Keratinocyte (primary cell): ENCODE data around the gene ZGRF1. TPM values are rescaled to one million over a fixed set of nuclear protein-coding genes. Genes with fewer than 3 reads are reported as not detected.

ENCODE experiments used
- DNase-seq: peaks from one replicate; pipeline ENCODE4 v3.0.0-alpha.2; 2011; ENCODE audit warnings: low read depth, missing footprints, low spot score
- FAIRE-seq: peaks from 2 replicates; lab custom pipeline; 2011; peaks lifted over from hg19 to GRCh38; lab: Jason Lieb, UNC
- H2AFZ ChIP-seq: 2 replicates; pipeline ENCODE4 v1.6.0; 2012; ENCODE audit warnings: low read length, control low read depth, inconsistent platforms; ENCODE audit not compliant: control insufficient read depth
- H3K27ac ChIP-seq: 2 replicates; pipeline ENCODE4 v1.5.1; 2011; ENCODE audit warnings: low read length; ENCODE audit not compliant: control insufficient read depth, insufficient read depth
- H3K27me3 ChIP-seq: 3 replicates; pipeline ENCODE4 v1.6.0; 2011; ENCODE audit warnings: low read length; ENCODE audit not compliant: control insufficient read depth, insufficient read depth; ENCODE audit errors: extremely low read depth
- H3K36me3 ChIP-seq, 2 experiments: 2 replicates in 1 of 2; 3 replicates in 1 of 2; pipeline ENCODE4 v1.5.1; 2011; ENCODE audit warnings: low read length in 2 of 2, mild to moderate bottlenecking in 1 of 2; ENCODE audit not compliant: control insufficient read depth in 2 of 2, insufficient read depth in 2 of 2; ENCODE audit errors: extremely low read depth in 1 of 2
- H3K4me1 ChIP-seq: 3 replicates; pipeline ENCODE4 v1.5.1; 2011; ENCODE audit warnings: low read length; ENCODE audit not compliant: control insufficient read depth, insufficient read depth; ENCODE audit errors: extremely low read depth
- H3K4me2 ChIP-seq: 3 replicates; pipeline ENCODE4 v1.6.0; 2011; ENCODE audit warnings: low read depth, low read length; ENCODE audit not compliant: control insufficient read depth, insufficient read depth; ENCODE audit errors: extremely low read depth
- H3K4me3 ChIP-seq, 3 experiments: fragments of 200-600 bp in 1 of 3; sonication (generic) in 1 of 3; 2 replicates in 2 of 3; 3 replicates in 1 of 3; pipeline ENCODE4 v1.5.1; 2011 to 2016; ENCODE audit warnings: low read length in 3 of 3, mild to moderate bottlenecking in 3 of 3, control low read depth in 2 of 3, inconsistent platforms in 1 of 3, low read depth in 1 of 3, mixed read lengths in 1 of 3, mixed run types in 1 of 3, moderate library complexity in 1 of 3; ENCODE audit not compliant: control insufficient read depth in 2 of 3, insufficient read depth in 2 of 3; ENCODE audit errors: extremely low read depth in 1 of 3
- H3K79me2 ChIP-seq: 2 replicates; pipeline ENCODE4 v1.6.0; 2012; ENCODE audit warnings: low read length; ENCODE audit not compliant: control insufficient read depth, insufficient read depth
- H3K9ac ChIP-seq: 3 replicates; pipeline ENCODE4 v1.6.0; 2011; ENCODE audit warnings: low read length; ENCODE audit not compliant: control insufficient read depth, insufficient read depth; ENCODE audit errors: extremely low read depth
- H3K9me1 ChIP-seq: 3 replicates; pipeline ENCODE4 v1.6.0; 2011; ENCODE audit warnings: low read length; ENCODE audit not compliant: control insufficient read depth, insufficient read depth; ENCODE audit errors: extremely low read depth
- H3K9me3 ChIP-seq: 2 replicates; pipeline ENCODE4 v1.5.1; 2012; ENCODE audit warnings: low read depth, low read length; ENCODE audit not compliant: control insufficient read depth
- H4K20me1 ChIP-seq: 3 replicates; pipeline ENCODE4 v1.6.0; 2011; ENCODE audit warnings: low read length; ENCODE audit not compliant: control insufficient read depth, insufficient read depth; ENCODE audit errors: extremely low read depth
- EZH2 ChIP-seq: IDR thresholded peaks from one replicate; pipeline ENCODE4 v1.6.1; 2012; ENCODE audit warnings: inconsistent platforms, mild to moderate bottlenecking, low read length, moderate library complexity
- dilution Hi-C: fragments of 300-500 bp; cut with MboI; formaldehyde crosslinking; loops from one replicate; pipeline ENCODE4 v1.7.0; 2020; ENCODE audit warnings: low sequenced_read_pairs; ENCODE audit not compliant: extremely low pct_ligation_motif_present
- polyA minus RNA-seq, 3 experiments: library from RNA; depleted of rRNA, polyadenylated mRNA; stranded (reverse); fragments of >200 nt; gene quantifications; 1 replicate in 1 of 3; 2 replicates in 1 of 3; 3 replicates in 1 of 3; pipeline ENCODE4 v1.2.3, GENCODE V29; 2011
- polyA plus RNA-seq, 5 experiments: library from polyadenylated mRNA; depleted of rRNA in 3 of 5; stranded (reverse) in 3 of 5; stranded (forward) in 1 of 5; unstranded in 1 of 5; fragments of >200 nt; gene quantifications; 1 replicate in 1 of 5; 2 replicates in 3 of 5; 3 replicates in 1 of 5; pipeline versions ENCODE4 v1.2.1 to v1.2.3, GENCODE V29; 2011 to 2012; ENCODE audit warnings: missing spikeins in 2 of 5, low read depth in 1 of 5, low replicate concordance in 1 of 5
- TF ChIP-seq, protein P1 (sequence below), 3 experiments: IDR thresholded peaks in 1 of 3; conservative IDR thresholded peaks in 1 of 3; optimal IDR thresholded peaks in 1 of 3; 2 replicates in 2 of 3; 3 replicates in 1 of 3; pipeline versions ENCODE3 to v1.5.1; 2011; ENCODE audit warnings: low read length in 3 of 3, mild to moderate bottlenecking in 3 of 3, moderate library complexity in 2 of 3, control low read depth in 1 of 3, inconsistent platforms in 1 of 3; ENCODE audit not compliant: insufficient read depth in 2 of 3; ENCODE audit errors: extremely low read depth in 1 of 3

ZGRF1 gene, protein sequence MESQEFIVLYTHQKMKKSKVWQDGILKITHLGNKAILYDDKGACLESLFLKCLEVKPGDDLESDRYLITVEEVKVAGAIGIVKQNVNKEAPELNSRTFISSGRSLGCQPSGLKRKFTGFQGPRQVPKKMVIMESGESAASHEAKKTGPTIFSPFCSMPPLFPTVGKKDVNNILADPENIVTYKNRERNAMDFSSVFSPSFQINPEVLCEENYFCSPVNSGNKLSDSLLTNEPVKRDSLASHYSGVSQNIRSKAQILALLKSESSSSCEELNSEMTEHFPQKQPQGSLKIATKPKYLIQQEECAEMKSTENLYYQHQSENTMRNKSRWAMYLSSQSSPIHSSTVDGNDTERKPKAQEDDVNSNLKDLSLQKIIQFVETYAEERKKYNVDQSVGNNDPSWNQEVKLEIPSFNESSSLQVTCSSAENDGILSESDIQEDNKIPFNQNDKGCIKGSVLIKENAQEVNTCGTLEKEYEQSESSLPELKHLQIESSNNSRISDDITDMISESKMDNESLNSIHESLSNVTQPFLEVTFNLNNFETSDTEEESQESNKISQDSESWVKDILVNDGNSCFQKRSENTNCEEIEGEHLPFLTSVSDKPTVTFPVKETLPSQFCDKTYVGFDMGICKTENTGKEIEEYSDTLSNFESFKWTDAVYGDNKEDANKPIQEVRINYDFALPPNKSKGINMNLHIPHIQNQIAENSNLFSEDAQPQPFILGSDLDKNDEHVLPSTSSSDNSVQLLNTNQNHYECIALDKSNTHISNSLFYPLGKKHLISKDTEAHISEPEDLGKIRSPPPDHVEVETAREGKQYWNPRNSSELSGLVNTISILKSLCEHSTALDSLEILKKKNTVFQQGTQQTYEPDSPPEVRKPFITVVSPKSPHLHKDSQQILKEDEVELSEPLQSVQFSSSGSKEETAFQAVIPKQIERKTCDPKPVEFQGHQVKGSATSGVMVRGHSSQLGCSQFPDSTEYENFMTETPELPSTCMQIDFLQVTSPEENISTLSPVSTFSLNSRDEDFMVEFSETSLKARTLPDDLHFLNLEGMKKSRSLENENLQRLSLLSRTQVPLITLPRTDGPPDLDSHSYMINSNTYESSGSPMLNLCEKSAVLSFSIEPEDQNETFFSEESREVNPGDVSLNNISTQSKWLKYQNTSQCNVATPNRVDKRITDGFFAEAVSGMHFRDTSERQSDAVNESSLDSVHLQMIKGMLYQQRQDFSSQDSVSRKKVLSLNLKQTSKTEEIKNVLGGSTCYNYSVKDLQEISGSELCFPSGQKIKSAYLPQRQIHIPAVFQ (N-terminal part only)
- polyA plus RNA-seq (1.1 to 3.6 TPM (median 2.1 TPM) in 3 replicates), polyA minus RNA-seq (0.86 to 3.1 TPM (median 1.3 TPM) in 3 replicates)
- 0.74 TPM for polyA plus RNA-seq (2011; ENCODE audit: low read depth)
- polyA plus RNA-seq (2011; cell fraction: cytosol; rRNA removed), result 0.31 and 0.72 TPM in 2 replicates
- 2.7 and 4.4 TPM in 2 replicates for polyA plus RNA-seq (2011; cell fraction: nucleus; rRNA removed)
- 0.32 and 1.5 TPM in 2 replicates for polyA plus RNA-seq (2012; ENCODE audit: low replicate concordance)
- not detected for polyA minus RNA-seq (2011; cell fraction: cytosol; rRNA and poly(A)+ RNA removed)
- 1.8 and 2.9 TPM in 2 replicates for polyA minus RNA-seq (2011; cell fraction: nucleus; rRNA and poly(A)+ RNA removed)

DNA sequence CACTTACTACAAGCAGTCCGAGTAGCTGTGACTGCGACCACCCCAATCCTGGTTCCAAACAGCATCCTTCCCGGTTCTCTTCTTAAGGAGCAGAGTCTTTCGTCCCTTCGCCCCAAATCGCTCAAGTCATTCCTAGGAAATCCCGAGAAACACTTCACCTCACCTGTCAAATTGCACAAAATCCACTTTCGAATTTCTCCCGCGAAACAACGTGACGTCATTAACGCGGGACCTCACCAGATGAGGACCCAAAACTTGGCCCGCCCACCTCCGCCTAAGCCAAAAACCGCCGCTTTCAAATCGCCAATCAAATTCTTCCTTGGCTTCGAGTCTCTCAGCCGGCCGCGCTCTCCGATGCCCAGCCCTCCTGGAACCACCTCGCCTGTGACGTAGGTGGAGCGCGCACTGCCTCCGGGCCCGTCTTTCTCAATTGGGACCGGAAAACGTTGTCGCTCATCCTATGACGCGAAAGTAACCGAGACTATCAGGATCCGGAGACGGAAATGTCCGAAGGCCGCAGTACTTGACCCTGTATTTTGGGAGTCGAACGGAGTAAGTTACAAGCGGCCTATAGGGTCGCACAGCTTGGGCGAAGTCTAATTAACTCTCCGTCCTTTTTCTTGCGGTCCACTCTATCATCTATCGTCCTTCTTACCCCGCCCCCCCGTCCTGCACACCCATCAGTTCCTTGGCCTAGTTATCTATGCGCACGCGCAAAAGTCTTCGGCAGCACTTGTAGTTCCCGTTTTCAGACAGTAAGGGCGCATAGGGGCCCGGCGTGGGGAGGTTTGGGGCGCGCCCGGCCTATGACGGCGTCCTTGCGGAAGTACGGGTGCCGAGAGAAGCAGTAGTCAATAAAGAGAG lies at the start of gene ZGRF1, which contains the start of gene LARP7:
Gene ZGRF1, minus strand, starts transcription at position 222 of the 864 bp plus-strand sequence. CDS start 3,733 bp downstream, outside the sequence.
Gene LARP7, plus strand, starts transcription at position 456 of the 864 bp plus-strand sequence. CDS start 7,527 bp downstream, outside the sequence.
- peak; percentile 68 for DNase-seq
- peak within 1 kb of the TSS; percentile 97 for H3K27ac ChIP-seq
- peaks cover 12% of the 10 kb centered on the region for H3K4me1 ChIP-seq
- H3K36me3 ChIP-seq, result no peaks in the 10 kb centered on the region
- dilution Hi-C loops, result no loop called here
- H3K27me3 ChIP-seq, result no peaks in the 10 kb centered on the region
- H3K9ac ChIP-seq, result peak within 1 kb of the TSS; percentile 94
- TF ChIP-seq EZH2, result no peak
- TF ChIP-seq, protein P1, sequence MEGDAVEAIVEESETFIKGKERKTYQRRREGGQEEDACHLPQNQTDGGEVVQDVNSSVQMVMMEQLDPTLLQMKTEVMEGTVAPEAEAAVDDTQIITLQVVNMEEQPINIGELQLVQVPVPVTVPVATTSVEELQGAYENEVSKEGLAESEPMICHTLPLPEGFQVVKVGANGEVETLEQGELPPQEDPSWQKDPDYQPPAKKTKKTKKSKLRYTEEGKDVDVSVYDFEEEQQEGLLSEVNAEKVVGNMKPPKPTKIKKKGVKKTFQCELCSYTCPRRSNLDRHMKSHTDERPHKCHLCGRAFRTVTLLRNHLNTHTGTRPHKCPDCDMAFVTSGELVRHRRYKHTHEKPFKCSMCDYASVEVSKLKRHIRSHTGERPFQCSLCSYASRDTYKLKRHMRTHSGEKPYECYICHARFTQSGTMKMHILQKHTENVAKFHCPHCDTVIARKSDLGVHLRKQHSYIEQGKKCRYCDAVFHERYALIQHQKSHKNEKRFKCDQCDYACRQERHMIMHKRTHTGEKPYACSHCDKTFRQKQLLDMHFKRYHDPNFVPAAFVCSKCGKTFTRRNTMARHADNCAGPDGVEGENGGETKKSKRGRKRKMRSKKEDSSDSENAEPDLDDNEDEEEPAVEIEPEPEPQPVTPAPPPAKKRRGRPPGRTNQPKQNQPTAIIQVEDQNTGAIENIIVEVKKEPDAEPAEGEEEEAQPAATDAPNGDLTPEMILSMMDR (optimal IDR thresholded peaks at IDR 0.05 in 1 of 3, IDR thresholded peaks at IDR 0.05 in 1 of 3, conservative IDR thresholded peaks at IDR 0.05 in 1 of 3; ENCODE audit: extremely low read depth in 1 of 3, insufficient read depth in 2 of 3, low read length in 3 of 3), result peak; percentile 78 to 91 (median 84)
- H2AFZ ChIP-seq, result peak within 1 kb of the TSS; percentile 100
- H3K79me2 ChIP-seq, result peaks cover 39% of the 10 kb centered on the region
- H3K9me1 ChIP-seq, result no peaks in the 10 kb centered on the region
- peak within 1 kb of the TSS; percentile 70 to 100 (median 99) for H3K4me3 ChIP-seq
- peak; percentile 78 for FAIRE-seq
- no peaks in the 10 kb centered on the region for H3K9me3 ChIP-seq
- no peaks in the 10 kb centered on the region for H4K20me1 ChIP-seq
- H3K4me2 ChIP-seq, result peak within 1 kb of the TSS; percentile 88
